HCT116 (cell line): ENCODE measurements around the gene PPM1H. TPM values are rescaled to one million over a fixed set of nuclear protein-coding genes. Genes with fewer than 3 reads are reported as not detected.

ENCODE experiments used
- ATAC-seq: fragments of 200-7000 bp; cut with Tn5 transposase; 2 replicates; pipeline ENCODE4 v1.9.1; 2020; ENCODE audit warnings: mild to moderate bottlenecking, moderate library complexity
- BruUV-seq: library from RNA; stranded (reverse); fragments of 400-500 nt; replicated peaks from 2 replicates; lab custom pipeline; 2021; lab: Mats Ljungman, UMichigan
- CTCF ChIA-PET: fragments of 300-600 bp; sonication (Branson Sonifier 250); formaldehyde crosslinking; loops from one replicate; lab custom pipeline; 2021; ENCODE audit warnings: antibody characterized with exemption; lab: Charles Lee
- POLR2A ChIA-PET: fragments of 300-600, 350-600 bp; sonication (Branson Sonifier 250); formaldehyde crosslinking; loops from one replicate; lab custom pipeline; 2021; ENCODE audit warnings: antibody characterized with exemption; lab: Charles Lee
- RAD21 ChIA-PET, 2 experiments: fragments of 300-600 bp; sonication (Branson Sonifier 250); formaldehyde crosslinking; loops; one replicate each; lab custom pipeline; 2023; ENCODE audit warnings: low total read pairs in 2 of 2; ENCODE audit not compliant: uncharacterized antibody in 2 of 2, unreplicated experiment in 2 of 2, low non-redundant PET in 1 of 2; lab: Charles Lee
- DNase-seq: peaks from one replicate; pipeline ENCODE4 v3.0.0-alpha.2; 2010; ENCODE audit warnings: low read depth, low spot score
- H2AFZ ChIP-seq: fragments of 200-600 bp; shearing (Covaris generic), sonication (generic); 2 replicates; pipeline ENCODE4 v1.6.1; 2017; ENCODE audit warnings: low read depth, mixed run types, mixed read lengths, antibody characterized with exemption, low read length; ENCODE audit not compliant: poor library complexity, severe bottlenecking
- H3K27ac ChIP-seq: 2 replicates; pipeline ENCODE4 v1.5.1; 2012; ENCODE audit warnings: low read depth, low read length
- H3K27me3 ChIP-seq: fragments of 200-600 bp; sonication (generic); 2 replicates; pipeline ENCODE4 v1.6.1; 2016; ENCODE audit warnings: mixed run types, low read length, mixed read lengths; ENCODE audit not compliant: insufficient read depth
- H3K36me3 ChIP-seq, 2 experiments: fragments of 200-500 bp in 1 of 2; fragments of 200-600 bp in 1 of 2; sonication (Bioruptor generic) in 1 of 2; sonication (generic) in 1 of 2; 2 replicates each; pipeline versions ENCODE4 v1.5.1 to v1.6.1; 2014 to 2016; ENCODE audit warnings: low read length in 2 of 2, inconsistent platforms in 1 of 2, mixed read lengths in 1 of 2, mixed run types in 1 of 2; ENCODE audit not compliant: insufficient read depth in 2 of 2, control insufficient read depth in 1 of 2
- H3K4me1 ChIP-seq, 2 experiments: fragments of 200-600 bp in 1 of 2; sonication (generic) in 1 of 2; 2 replicates each; pipeline versions ENCODE4 v1.5.1 to v1.6.1; 2012 to 2017; ENCODE audit warnings: low read length in 2 of 2, inconsistent platforms in 1 of 2, mild to moderate bottlenecking in 1 of 2, mixed read lengths in 1 of 2, mixed run types in 1 of 2, moderate library complexity in 1 of 2; ENCODE audit not compliant: insufficient read depth in 2 of 2, control insufficient read depth in 1 of 2
- H3K4me2 ChIP-seq: fragments of 200-600 bp; sonication (generic); 2 replicates; pipeline ENCODE4 v1.6.1; 2017; ENCODE audit warnings: mixed run types, low read length, mixed read lengths
- H3K4me3 ChIP-seq, 2 experiments: fragments of 200-600 bp in 1 of 2; sonication (generic) in 1 of 2; replicated peaks in 1 of 2; 2 replicates each; pipeline ENCODE4 v1.5.1; 2011 to 2016; ENCODE audit warnings: low read length in 2 of 2, control low read depth in 1 of 2, low read depth in 1 of 2, mild to moderate bottlenecking in 1 of 2, mixed read lengths in 1 of 2, mixed run types in 1 of 2
- H3K79me2 ChIP-seq: fragments of 200-600 bp; sonication (generic); 2 replicates; pipeline ENCODE4 v1.6.1; 2017; ENCODE audit warnings: mild to moderate bottlenecking, mixed run types, low read length, moderate library complexity, mixed read lengths; ENCODE audit not compliant: insufficient read depth
- H3K9ac ChIP-seq: fragments of 200-600 bp; sonication (generic); 2 replicates; pipeline ENCODE4 v1.6.1; 2016; ENCODE audit warnings: low read length, mixed read lengths
- H3K9me2 ChIP-seq: fragments of 200-600 bp; sonication (generic), shearing (Covaris generic); 2 replicates; pipeline ENCODE4 v1.6.1; 2017; ENCODE audit warnings: mixed run types, mild to moderate bottlenecking, moderate library complexity; ENCODE audit not compliant: insufficient read depth
- H3K9me3 ChIP-seq, 2 experiments: fragments of 200-500 bp in 1 of 2; fragments of 200-600 bp in 1 of 2; sonication (Bioruptor generic) in 1 of 2; sonication (generic) in 1 of 2; 2 replicates each; pipeline ENCODE4 v1.6.1; 2014 to 2017; ENCODE audit warnings: low read length in 2 of 2, mixed read lengths in 2 of 2, inconsistent platforms in 1 of 2, low read depth in 1 of 2, mild to moderate bottlenecking in 1 of 2, mixed run types in 1 of 2, moderate library complexity in 1 of 2; ENCODE audit not compliant: control insufficient read depth in 1 of 2, insufficient read depth in 1 of 2
- H4K20me1 ChIP-seq: fragments of 200-600 bp; sonication (generic), shearing (Covaris generic); 2 replicates; pipeline ENCODE4 v1.6.1; 2017; ENCODE audit warnings: mixed run types, mild to moderate bottlenecking, moderate library complexity; ENCODE audit not compliant: insufficient read depth
- CEBPB ChIP-seq: IDR thresholded peaks from 2 replicates; pipeline ENCODE4 v1.6.1; 2012; ENCODE audit warnings: low read depth
- CTCF ChIP-seq, 3 experiments: fragments of 200-600 bp in 1 of 3; sonication (generic) in 1 of 3; IDR thresholded peaks in 2 of 3; conservative IDR thresholded peaks in 1 of 3; 2 replicates each; pipeline ENCODE4 v1.5.1; 2012 to 2017; ENCODE audit warnings: low read depth in 2 of 3, low read length in 2 of 3, antibody characterized with exemption in 1 of 3, borderline replicate concordance in 1 of 3, control low read depth in 1 of 3, mild to moderate bottlenecking in 1 of 3, mixed read lengths in 1 of 3, mixed run types in 1 of 3, moderate library complexity in 1 of 3; ENCODE audit not compliant: insufficient read depth in 1 of 3
- EZH2phosphoT487 ChIP-seq: fragments of 200-600 bp; IDR thresholded peaks from 2 replicates; pipeline ENCODE4 v1.6.1; 2018; ENCODE audit warnings: antibody characterized with exemption, borderline replicate concordance
- FOSL1 ChIP-seq: IDR thresholded peaks from 2 replicates; pipeline ENCODE4 v1.6.1; 2012; ENCODE audit warnings: low read depth
- POLR2AphosphoS5 ChIP-seq: IDR thresholded peaks from 2 replicates; pipeline ENCODE4 v1.6.1; 2011; ENCODE audit warnings: mild to moderate bottlenecking, low read depth, low read length, moderate library complexity
- TCF7L2 ChIP-seq: IDR thresholded peaks from 2 replicates; pipeline ENCODE4 v1.7.0; 2011; ENCODE audit warnings: borderline replicate concordance, inconsistent platforms; ENCODE audit not compliant: insufficient read depth, insufficient read length; ENCODE audit errors: extremely low read depth
- ZBTB33 ChIP-seq: IDR thresholded peaks from 2 replicates; pipeline ENCODE4 v1.6.1; 2011; ENCODE audit warnings: mild to moderate bottlenecking, low read length, moderate library complexity; ENCODE audit not compliant: insufficient replicate concordance; ENCODE audit errors: extremely low read depth
- ZNF274 ChIP-seq: fragments of 200-500 bp; sonication (Bioruptor generic); IDR thresholded peaks from 2 replicates; pipeline ENCODE4 v1.6.1; 2014; ENCODE audit warnings: mild to moderate bottlenecking, low read depth, low read length, inconsistent platforms
- intact Hi-C: fragments of 100-400 bp; cut with micrococcal nuclease; formaldehyde crosslinking; loops from 2 replicates; pipeline ENCODE4 v1.10.0; 2022
- total RNA-seq: library from RNA; stranded (reverse); gene quantifications from one replicate; pipeline ENCODE4 v1.2.1, GENCODE V29; 2021; ENCODE audit not compliant: unreplicated experiment

The PPM1H gene
- total RNA-seq, 1 experiment from 2014 or later, result 8.0 TPM

GRCh38 chr12:62913380-62913779 lies 21.6 kb downstream of the PPM1H start:
- intact Hi-C loops, result no loop called here
- POLR2A ChIA-PET, result no interaction called here

GRCh38 chr12:62912644-62913043 lies 22.3 kb downstream of the PPM1H start:
- Histone ChIP-seq H3K36me3 (no peaks in the 10 kb centered on the region), H3K79me2 (no peaks in the 10 kb centered on the region), H3K4me2 (no peak overlapping the region), H3K27ac (no peak overlapping the region), H3K9ac (no peak overlapping the region), H3K27me3 (no peaks in the 10 kb centered on the region), H4K20me1 (no peaks in the 10 kb centered on the region), H3K9me3 (no peaks in the 10 kb centered on the region), H3K4me1 (peaks cover 0 to 6% of the 10 kb centered on the region in 2 experiments; a peak in 1 of 4 replicates), H3K4me3 (no peak overlapping the region), H2AFZ (no peak overlapping the region), H3K9me2 (no peaks in the 10 kb centered on the region)
- ChIA-PET POLR2A (no interaction called here), CTCF (no interaction called here), RAD21 (no interaction called here)
- intact Hi-C loops, result no loop called here
- ATAC-seq, result no peak
- no TSS peak for BruUV-seq
- no peak for DNase-seq
- TF ChIP-seq EZH2phosphoT487, result no peak

More at GRCh38 chr12:62913380-62913779, 21.6 kb downstream of the PPM1H start:
- H2AFZ ChIP-seq, result no peak overlapping the region
- no peak for DNase-seq
- H4K20me1 ChIP-seq, result no peaks in the 10 kb centered on the region
- H3K27ac ChIP-seq, result no peak overlapping the region
- no peak overlapping the region for H3K9ac ChIP-seq
- H3K27me3 ChIP-seq, result no peaks in the 10 kb centered on the region
- no peak for TF ChIP-seq FOSL1
- no peak overlapping the region for H3K4me3 ChIP-seq
- H3K9me3 ChIP-seq, result no peaks in the 10 kb centered on the region
- ATAC-seq, result no peak
- no TSS peak for BruUV-seq
- H3K9me2 ChIP-seq, result no peaks in the 10 kb centered on the region
- no peaks in the 10 kb centered on the region for H3K79me2 ChIP-seq
- peaks cover 0 to 6% of the 10 kb centered on the region in 2 experiments; a peak in 1 of 4 replicates for H3K4me1 ChIP-seq
- H3K4me2 ChIP-seq, result no peak overlapping the region
- ChIA-PET CTCF (no interaction called here), RAD21 (no interaction called here)
- H3K36me3 ChIP-seq, result no peaks in the 10 kb centered on the region

GRCh38 chr12:62911286-62911685 lies 23.7 kb downstream of the PPM1H start:
- Histone ChIP-seq H3K9ac (no peak overlapping the region), H3K9me2 (no peaks in the 10 kb centered on the region), H3K4me2 (no peak overlapping the region), H3K4me1 (peaks cover 0 to 6% of the 10 kb centered on the region in 2 experiments; a peak in 1 of 4 replicates), H2AFZ (no peak overlapping the region), H3K27me3 (no peaks in the 10 kb centered on the region), H3K36me3 (no peaks in the 10 kb centered on the region), H3K79me2 (no peaks in the 10 kb centered on the region), H4K20me1 (no peaks in the 10 kb centered on the region), H3K4me3 (no peak overlapping the region), H3K9me3 (no peaks in the 10 kb centered on the region), H3K27ac (no peak overlapping the region)
- POLR2A ChIA-PET, result no interaction called here
- intact Hi-C loops, result no loop called here
- CTCF ChIA-PET, result no interaction called here
- no peak for DNase-seq
- BruUV-seq, result no TSS peak
- no peak for ATAC-seq
- RAD21 ChIA-PET, result no interaction called here
- no peak for TF ChIP-seq FOSL1
- TF ChIP-seq ZNF274, result no peak
- TF ChIP-seq CTCF (IDR thresholded peaks at IDR 0.05 in 2 of 3, conservative IDR thresholded peaks at IDR 0.05 in 1 of 3; ENCODE audit: borderline replicate concordance in 1 of 3, insufficient read depth in 1 of 3, low read depth in 2 of 3, low read length in 2 of 3), result no peak
- no peak for TF ChIP-seq POLR2AphosphoS5
- no peak for TF ChIP-seq CEBPB
- no peak for TF ChIP-seq TCF7L2
- no peak for TF ChIP-seq ZBTB33
